LHCN-M2 (cell line): Measurements from ENCODE around the gene C1QTNF2. TPM values are rescaled to one million over a fixed set of nuclear protein-coding genes. Genes with fewer than 3 reads are reported as not detected.
"Not testable (repeated sequence)": the region's sequence is repeated elsewhere in the genome, so short reads cannot be mapped to it uniquely, and the experiment has no call there.

Experiments used
- DNase-seq: peaks from one replicate; pipeline ENCODE4 v3.0.0-alpha.2; 2012; ENCODE audit warnings: low read depth
- total RNA-seq: library from RNA; depleted of rRNA; stranded (reverse); fragments of >200 nt; gene quantifications from 2 replicates; pipeline ENCODE4 v1.2.3, GENCODE V29; 2014

Gene C1QTNF2
- total RNA-seq, 1 experiment from 2014 or later, result 2.4 TPM

- peak; percentile 43 for DNase-seq
These were observed 27.9 kb downstream of the C1QTNF2 start for GRCh38 chr5:160342413-160342941.

DNA sequence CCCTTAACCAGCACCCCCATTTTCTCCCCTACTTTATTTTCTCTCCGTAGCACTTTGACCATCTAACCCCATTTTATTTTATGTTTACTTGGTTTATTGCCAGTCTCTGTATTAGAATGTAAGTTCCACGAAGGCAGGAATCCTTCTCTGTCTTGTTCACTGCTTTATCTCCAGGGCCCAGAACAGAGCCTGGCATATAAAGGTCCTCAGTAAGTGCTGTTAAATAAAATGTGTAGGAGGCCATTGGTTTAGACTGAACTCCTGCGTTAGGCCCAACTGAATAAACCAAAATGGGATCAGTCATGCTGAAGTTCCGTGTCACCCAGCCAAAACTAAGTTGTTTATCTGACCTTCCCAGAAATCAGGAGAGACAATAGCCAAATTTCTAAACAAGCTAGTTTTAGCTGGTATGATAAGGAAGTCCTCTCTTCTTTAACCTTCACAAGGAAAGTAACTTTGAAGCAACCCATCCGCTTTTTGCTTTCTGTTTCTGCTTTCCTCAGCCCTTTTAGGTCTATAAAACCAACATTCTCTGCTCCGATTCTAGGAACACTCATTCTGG is 29.0 kb downstream of the C1QTNF2 start:
- no peak for DNase-seq

DNA sequence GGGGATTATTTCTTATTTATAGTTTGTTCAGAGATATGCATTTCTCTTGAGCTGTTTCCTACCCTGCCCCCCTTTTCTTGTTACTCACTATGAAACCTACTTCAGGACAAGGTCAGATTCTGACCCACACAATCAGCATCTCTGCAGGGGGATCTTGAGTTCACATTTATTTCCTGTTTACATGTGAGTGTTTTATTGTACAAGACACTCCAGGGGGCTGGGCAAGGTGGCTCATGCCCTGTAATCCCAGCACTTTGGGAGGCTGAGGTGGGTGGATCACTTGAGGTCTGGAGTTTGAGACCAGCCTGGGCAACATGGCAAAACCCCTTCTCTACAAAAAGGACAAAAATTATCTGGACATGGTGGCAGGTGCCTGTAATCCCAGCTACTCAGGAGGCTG is 29.9 kb downstream of the C1QTNF2 start:
- DNase-seq, result not testable (repeated sequence)

DNA sequence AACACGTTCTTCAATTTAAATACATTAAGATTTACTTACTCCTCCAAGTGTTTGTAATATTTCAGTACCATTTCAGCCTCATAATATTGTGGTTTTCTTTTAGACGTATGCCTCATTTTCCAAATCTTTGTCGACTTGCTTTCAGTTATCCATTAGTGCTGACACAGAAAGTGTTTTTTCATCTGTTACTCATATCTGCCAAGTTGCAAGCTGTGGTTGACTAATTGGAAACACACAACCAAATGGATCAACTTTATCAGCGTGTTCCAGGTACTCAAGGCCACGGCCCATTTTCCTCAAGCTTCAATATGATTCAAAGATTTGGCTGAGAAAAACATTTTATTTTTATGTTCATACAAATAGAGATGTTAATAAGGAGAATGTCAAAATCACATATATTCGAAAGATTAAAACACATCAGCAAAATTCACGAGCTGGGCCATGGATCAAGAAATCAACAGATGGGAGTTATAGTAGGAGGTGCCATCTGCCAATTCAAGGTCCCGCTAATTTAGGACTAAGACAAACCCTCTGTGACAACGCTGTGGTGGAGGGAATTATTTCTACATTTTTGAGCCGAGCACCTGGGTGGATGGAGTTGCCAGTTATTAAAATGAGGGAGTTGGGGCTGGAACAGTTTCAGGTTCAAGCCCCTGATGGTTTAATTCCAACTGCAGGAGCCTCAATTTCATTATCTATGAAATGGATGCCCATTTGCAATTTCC is 30.9 kb downstream of the C1QTNF2 start:
- DNase-seq, result no peak

DNA sequence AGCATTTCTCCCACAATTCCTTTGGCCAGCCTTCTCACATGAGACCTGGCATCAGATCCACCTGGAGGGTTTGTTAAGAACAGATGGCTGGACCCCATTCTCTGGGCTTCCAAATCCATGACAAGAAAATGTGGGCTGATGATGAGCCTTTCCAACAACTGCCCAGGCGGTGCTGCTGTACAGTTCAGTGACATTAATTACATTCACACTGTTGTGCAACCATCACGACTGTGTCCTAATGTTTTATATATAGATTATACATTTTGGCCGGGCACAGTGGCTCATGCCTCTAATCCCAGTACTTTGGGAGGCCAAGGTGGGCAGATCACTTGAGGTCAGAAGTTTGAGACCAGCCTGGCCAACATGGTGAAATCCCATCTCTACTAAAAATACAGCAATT is 35.7 kb downstream of the C1QTNF2 start:
- DNase-seq, result not testable (repeated sequence)

DNA sequence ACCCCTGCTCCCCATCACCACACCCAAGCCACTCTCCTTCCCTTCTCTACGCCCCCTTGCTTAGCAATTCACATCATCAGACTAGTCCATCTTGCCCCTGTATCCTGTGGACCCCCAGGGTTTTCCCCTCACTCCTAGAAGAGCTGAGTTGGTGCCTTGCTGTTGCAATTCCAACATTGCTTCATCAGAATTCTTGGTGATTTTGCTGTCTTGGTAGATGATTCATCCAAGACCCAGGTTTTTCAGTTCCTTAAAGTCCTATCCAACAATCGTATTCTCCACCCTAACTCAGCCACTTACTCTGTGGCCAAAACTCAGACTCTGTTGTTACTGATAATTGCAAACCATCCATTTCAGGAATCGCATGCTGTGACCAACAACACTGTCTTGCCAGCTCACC is 36.7 kb downstream of the C1QTNF2 start:
- DNase-seq, result no peak

GRCh38 chr5:160330212-160330611 is 40.2 kb downstream of the C1QTNF2 start:
- no peak for DNase-seq

DNA sequence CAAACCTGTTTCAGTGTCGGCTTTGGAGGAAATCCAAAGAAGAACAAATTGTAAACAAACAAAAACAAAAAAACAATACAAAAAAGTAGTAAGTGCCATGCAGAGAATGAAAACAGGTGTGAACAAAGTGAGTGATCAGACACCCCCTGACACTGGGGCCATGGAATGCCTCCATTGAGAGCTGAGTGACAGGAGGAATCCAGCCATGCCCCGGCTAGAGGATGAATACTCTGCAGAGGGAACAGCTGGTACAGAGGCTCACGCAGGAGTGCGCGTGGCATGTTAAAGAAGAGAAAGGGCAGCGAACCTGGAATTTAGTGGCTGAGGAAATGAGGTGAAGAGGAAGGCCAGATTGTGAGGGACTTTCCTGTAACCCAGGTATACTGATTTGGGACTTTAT is 42.6 kb downstream of the C1QTNF2 start:
- DNase-seq, result no peak

- DNase-seq, result no peak
These were observed 43.4 kb downstream of the C1QTNF2 start for GRCh38 chr5:160326981-160327380.

- no peak for DNase-seq
These were observed 44.7 kb downstream of the C1QTNF2 start for GRCh38 chr5:160325716-160326115.

DNA sequence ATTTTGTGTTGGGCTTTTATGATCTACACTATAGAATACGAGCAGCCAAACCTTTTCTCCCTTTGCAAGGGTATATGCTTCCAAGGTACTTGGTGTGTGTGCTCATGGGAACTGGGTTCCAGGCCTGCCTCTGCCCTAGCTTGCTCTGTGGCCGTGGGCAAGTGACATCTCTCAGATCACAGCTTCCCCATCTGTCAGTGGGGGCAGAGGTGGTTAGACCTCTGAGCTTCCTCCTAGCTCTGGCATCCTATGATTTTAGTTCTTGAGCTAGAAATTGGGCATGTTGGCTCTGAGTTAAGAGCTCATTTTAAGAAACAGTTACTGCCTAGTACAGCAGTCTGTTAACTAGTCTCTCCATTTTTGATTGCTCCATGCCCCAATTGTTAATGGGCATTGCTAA is 45.5 kb downstream of the C1QTNF2 start:
- no peak for DNase-seq

- no peak for DNase-seq
These were observed 52.0 kb downstream of the C1QTNF2 start for GRCh38 chr5:160318409-160318808.

- no peak for DNase-seq
These were observed 53.0 kb downstream of the C1QTNF2 start for GRCh38 chr5:160317434-160317833.

- DNase-seq, result peak; percentile 48
These were observed 54.5 kb downstream of the C1QTNF2 start for GRCh38 chr5:160315968-160316367.

- no peak for DNase-seq
These were observed 57.3 kb downstream of the C1QTNF2 start for GRCh38 chr5:160312960-160313727.

DNA sequence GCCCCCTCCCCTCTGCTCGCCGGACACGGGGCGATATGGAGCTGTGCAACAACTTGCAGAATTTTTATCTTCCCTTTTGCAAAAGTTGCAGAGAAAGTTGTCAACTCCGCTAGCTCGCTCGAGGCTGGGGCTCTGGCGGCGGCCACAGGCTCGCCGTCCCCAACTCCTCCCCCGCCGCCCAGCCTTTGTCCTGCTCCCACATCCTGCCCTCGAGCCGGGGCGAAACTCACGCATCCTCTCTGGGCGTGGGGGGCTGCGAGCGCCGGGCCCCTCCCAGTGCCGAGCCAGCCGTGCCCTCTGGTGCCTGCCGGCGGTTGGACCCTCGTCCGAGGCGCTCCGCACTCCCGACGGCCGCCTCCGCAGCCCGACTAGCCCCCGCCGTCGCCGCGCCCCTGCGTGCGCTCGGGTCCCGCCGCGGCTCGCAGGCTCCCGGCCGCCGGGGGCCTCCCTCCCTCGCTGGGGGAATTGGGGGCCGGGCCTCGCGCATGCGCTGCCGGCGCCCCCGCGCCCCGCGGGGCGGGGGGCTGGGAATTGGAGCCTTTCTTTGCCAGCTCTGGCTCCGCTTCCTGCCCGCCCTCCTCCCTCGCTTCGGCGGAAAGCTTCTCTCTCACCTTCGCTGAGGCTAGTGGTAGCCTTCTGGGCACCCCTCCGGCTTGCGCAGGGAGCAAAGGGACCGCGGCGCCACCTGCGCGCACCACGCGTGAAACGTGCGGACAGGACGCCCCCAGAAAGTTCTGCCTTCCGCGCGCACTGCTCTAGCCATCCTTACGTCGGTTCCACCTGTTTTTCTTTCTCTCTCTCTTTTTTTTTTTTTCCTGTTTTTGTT is 58.1 kb downstream of the C1QTNF2 start, which contains the start of gene CCNJL:
TSS of gene CCNJL (minus strand) at position 431 of the 826 bp plus-strand sequence. CDS start 641 bp downstream, outside the sequence.
- peak; percentile 35 for DNase-seq

- DNase-seq, result peak; percentile 17
These were observed 58.8 kb downstream of the C1QTNF2 start for GRCh38 chr5:160311491-160312133.

- DNase-seq, result no peak
These were observed 59.7 kb downstream of the C1QTNF2 start for GRCh38 chr5:160310552-160311295.

- DNase-seq, result no peak
These were observed 60.3 kb downstream of the C1QTNF2 start for GRCh38 chr5:160310140-160310539.

DNA sequence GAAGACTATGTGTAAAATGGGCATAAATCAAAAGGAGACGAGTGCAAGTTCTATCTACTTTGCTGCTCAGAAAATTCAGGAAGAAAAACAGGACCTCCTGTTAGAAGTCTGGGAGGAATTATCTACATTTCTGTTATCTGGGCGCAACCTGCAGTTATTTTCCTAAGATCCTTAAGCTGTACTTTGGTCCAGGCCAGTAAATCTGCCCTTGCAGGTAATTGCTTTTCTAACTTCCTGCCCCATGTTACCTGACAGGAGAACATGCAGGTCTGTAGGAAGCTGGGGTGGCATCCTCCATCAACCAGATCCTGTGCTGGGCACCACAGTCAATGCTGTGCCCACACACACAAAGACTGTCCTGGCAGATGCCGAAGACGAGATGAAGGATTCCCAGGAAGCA is 63.7 kb downstream of the C1QTNF2 start:
- no peak for DNase-seq
